ENCODE measurements around the gene OGDH. TPM values are rescaled to one million over a fixed set of nuclear protein-coding genes. Genes with fewer than 3 reads are reported as not detected.

OGDH gene
- total and polyA plus RNA-seq, 2 of the 4 experiments (the other 2 are of a cell fraction) = 47.4 to 56.5 TPM

GRCh38 chr7:44713680-44714335 lies 107.4 kb downstream of the OGDH start:
- Histone ChIP-seq H3K79me1 (ENCODE audit: low read depth in 1 of 2, low read length in 2 of 2) (no peaks in the 10 kb centered on the region), H3K56ac (ENCODE audit: extremely low read depth, insufficient read depth, low read length) (no peak overlapping the region), H3K27ac (ENCODE audit: insufficient read depth, low read length) (no peak overlapping the region), H3K9me1 (ENCODE audit: insufficient read depth, low read length) (peaks cover 11% of the 10 kb centered on the region), H2AFZ (replicated peaks; ENCODE audit: low read length, poor library complexity) (no peak overlapping the region), H3K4me3 (ENCODE audit: insufficient read depth, low read depth, low read length) (no peak overlapping the region), H3K4me1 (ENCODE audit: control insufficient read depth, insufficient read depth, low read length) (peaks cover 3% of the 10 kb centered on the region), H3K4ac (ENCODE audit: low read depth, low read length) (no peak overlapping the region), H2BK15ac (ENCODE audit: low read depth, low read length) (no peak overlapping the region), H3K23ac (ENCODE audit: low read depth, low read length) (peak overlapping the region; percentile 14; the same call in 1 of the 2 replicates), H3K9ac (ENCODE audit: low read depth, low read length) (no peak overlapping the region), H3K36me3 (ENCODE audit: control insufficient read depth, insufficient read depth, low read length) (peaks cover 9% of the 10 kb centered on the region; the same call in 1 of the 2 replicates), H2AK9ac (replicated peaks; ENCODE audit: low read depth, low read length, poor library complexity) (no peak overlapping the region), H3K18ac (ENCODE audit: low read depth, low read length) (no peak overlapping the region), H2AK5ac (ENCODE audit: low read depth, low read length) (no peak overlapping the region), H2BK120ac (ENCODE audit: low read depth, low read length) (no peak overlapping the region), H2BK5ac (ENCODE audit: low read depth, low read length, poor library complexity, severe bottlenecking) (no peak overlapping the region), H4K20me1 (ENCODE audit: insufficient read depth, low read length) (no peaks in the 10 kb centered on the region), H3K4me2 (ENCODE audit: low read depth, low read length) (no peak overlapping the region), H3K9me3 (ENCODE audit: control insufficient read depth, insufficient read depth, low read length) (no peaks in the 10 kb centered on the region), H2BK20ac (ENCODE audit: low read depth, low read length) (no peak overlapping the region), H4K91ac (ENCODE audit: insufficient read depth, low read depth, low read length) (no peak overlapping the region), H4K5ac (ENCODE audit: low read depth, low read length) (no peak overlapping the region), H4K8ac (ENCODE audit: low read depth in 2 of 2, low read length in 2 of 2) (no peak overlapping the region), H3K27me3 (ENCODE audit: control insufficient read depth, insufficient read depth, low read length) (no peaks in the 10 kb centered on the region), H3K14ac (replicated peaks; ENCODE audit: low read depth, low read length) (no peak overlapping the region)
- BruUV-seq (replicated peaks) = no TSS peak
- dilution Hi-C loops (cut with HindIII; ENCODE audit: low sequenced_read_pairs, unreplicated experiment) (no loop called here), intact Hi-C loops (cut with micrococcal nuclease) (no loop called here), in situ Hi-C loops (cut with MboI; ENCODE audit: low sequenced_read_pairs) (no loop called here)
- no peak for TF ChIP-seq POLR2A (IDR thresholded peaks at IDR 0.05; ENCODE audit: low read depth, low read length)
- no peak for TF ChIP-seq USF2 (IDR thresholded peaks at IDR 0.05; ENCODE audit: low read depth, low read length)
- TF ChIP-seq MAZ (IDR thresholded peaks at IDR 0.05; ENCODE audit: borderline replicate concordance, low read depth, low read length) = no peak
- no peak for TF ChIP-seq SMC3 (IDR thresholded peaks at IDR 0.05; ENCODE audit: low read depth, low read length)
- TF ChIP-seq MAFK (IDR thresholded peaks at IDR 0.05; ENCODE audit: low read depth, low read length) = no peak
- no peak for TF ChIP-seq NFE2L2 (IDR thresholded peaks at IDR 0.05; ENCODE audit: low read depth, low read length)
- TF ChIP-seq ELK1 (IDR thresholded peaks at IDR 0.05; ENCODE audit: borderline replicate concordance, low read depth, low read length) = no peak
- no peak for TF ChIP-seq BHLHE40 (IDR thresholded peaks at IDR 0.05; ENCODE audit: low read depth, low read length)
- no peak for TF ChIP-seq RCOR1 (IDR thresholded peaks at IDR 0.05; ENCODE audit: insufficient replicate concordance, low read length)
- no peak for TF ChIP-seq RAD21 (IDR thresholded peaks at IDR 0.05; ENCODE audit: low read length)
- no peak for TF ChIP-seq CHD1 (IDR thresholded peaks at IDR 0.05; ENCODE audit: low read depth, low read length)
- no peak for TF ChIP-seq FOS (IDR thresholded peaks at IDR 0.05; ENCODE audit: low read depth, low read length)
- ChIA-PET CTCF (no interaction called here), POLR2A (ENCODE audit: unreplicated experiment) (no interaction called here)
- 82% methylated on average over 2 of the region's 7 CpGs; no CpG with 5 or more reads in 1 of the 2 experiments for WGBS, 2 experiments (ENCODE audit: extremely low coverage in 2 of 2, insufficient read length in 1 of 2)
- no peak for ATAC-seq (ENCODE audit: low read depth)
- DNase-seq = no peak

Data from IMR-90 (cell line).